GM19240 (cell line): ENCODE results near the gene DNAJB14.

Experiments
- DNase-seq: peaks from one replicate; pipeline ENCODE4 v3.0.0; 2011; ENCODE audit warnings: low spot score; ENCODE audit not compliant: insufficient read length

Gene DNAJB14

GRCh38 chr4:99872570-99872969, 73.8 kb downstream of the DNAJB14 start:
- DNase-seq = no peak

- no peak for DNase-seq
Observed at GRCh38 chr4:99868126-99868596, 78.3 kb downstream of the DNAJB14 start.

GRCh38 chr4:99863804-99864203, 82.6 kb downstream of the DNAJB14 start:
- no peak for DNase-seq

- DNase-seq = no peak
Observed at GRCh38 chr4:99861120-99861905, 85.1 kb downstream of the DNAJB14 start.

- no peak for DNase-seq
Observed at GRCh38 chr4:99860521-99860920, 85.9 kb downstream of the DNAJB14 start.

GRCh38 chr4:99859618-99860017, 86.8 kb downstream of the DNAJB14 start:
- DNase-seq = no peak

- no peak for DNase-seq
Observed at GRCh38 chr4:99857307-99857706, 89.1 kb downstream of the DNAJB14 start.

- DNase-seq = no peak
Observed at GRCh38 chr4:99856166-99856565, 90.3 kb downstream of the DNAJB14 start.

GRCh38 chr4:99855678-99856077, 90.7 kb downstream of the DNAJB14 start:
- DNase-seq = no peak

GRCh38 chr4:99853999-99854398, 92.4 kb downstream of the DNAJB14 start:
- no peak for DNase-seq

- no peak for DNase-seq
Observed at GRCh38 chr4:99853190-99853589, 93.2 kb downstream of the DNAJB14 start.

GRCh38 chr4:99852199-99852749, 94.1 kb downstream of the DNAJB14 start:
- no peak for DNase-seq

- no peak for DNase-seq
Observed at GRCh38 chr4:99848591-99849001, 97.8 kb downstream of the DNAJB14 start.

- peak; percentile 11 for DNase-seq
Observed at GRCh38 chr4:99847362-99847976, 98.9 kb downstream of the DNAJB14 start.

- DNase-seq = no peak
Observed at GRCh38 chr4:99846891-99847290, 99.5 kb downstream of the DNAJB14 start.
